ENCODE results near the gene MTRF1. TPM values are rescaled to one million over a fixed set of nuclear protein-coding genes. Genes with fewer than 3 reads are reported as not detected.

MTRF1 gene
- total RNA-seq, 4 donors from 2014 or later: 11.3 to 14.0 (median 12.2) TPM

GRCh38 chr13:41213919-41214318 lies 49.5 kb downstream of the MTRF1 start:
- Histone ChIP-seq H3K4me1 (peaks cover 0 to 11% (median 0%) of the 10 kb centered on the region in 3 donors), H3K9me3 (peaks cover 0 to 11% (median 4%) of the 10 kb centered on the region in 3 donors), H3K4me3 (no peak overlapping the region), H3K27me3 (no peaks in the 10 kb centered on the region), H3K27ac (no peak overlapping the region), H3K36me3 (no peaks in the 10 kb centered on the region)
- TF ChIP-seq CTCF (IDR thresholded peaks at IDR 0.05): no peak
- TF ChIP-seq POLR2A (IDR thresholded peaks at IDR 0.05): no peak
- no CpG with 5 or more reads among the region's 3 CpGs for WGBS, 2 donors
- intact Hi-C loops (cut with DNase I): no loop called here
- no peak for DNase-seq

GRCh38 chr13:41213316-41213715 lies 50.1 kb downstream of the MTRF1 start:
- 98 to 100% methylated on average over 1 to 3 of the region's 3 CpGs for WGBS, 2 donors
- intact Hi-C loops (cut with DNase I): no loop called here

GRCh38 chr13:41212881-41213280 lies 50.5 kb downstream of the MTRF1 start:
- peaks cover 0 to 11% (median 6%) of the 10 kb centered on the region in 3 donors for H3K9me3 ChIP-seq
- TF ChIP-seq POLR2A (IDR thresholded peaks at IDR 0.05) (no peak), CTCF (IDR thresholded peaks at IDR 0.05) (no peak)
- peaks cover 0 to 11% (median 0%) of the 10 kb centered on the region in 3 donors for H3K4me1 ChIP-seq
- no peak for DNase-seq
- H3K4me3 ChIP-seq: no peak overlapping the region
- no peaks in the 10 kb centered on the region for H3K27me3 ChIP-seq
- intact Hi-C loops (cut with DNase I): no loop called here
- no peak overlapping the region for H3K27ac ChIP-seq
- H3K36me3 ChIP-seq: no peaks in the 10 kb centered on the region

More at GRCh38 chr13:41213316-41213715, 50.1 kb downstream of the MTRF1 start:
- H3K27ac ChIP-seq: no peak overlapping the region
- peaks cover 0 to 11% (median 0%) of the 10 kb centered on the region in 3 donors for H3K4me1 ChIP-seq
- H3K4me3 ChIP-seq: no peak overlapping the region
- no peaks in the 10 kb centered on the region for H3K36me3 ChIP-seq
- H3K27me3 ChIP-seq: no peaks in the 10 kb centered on the region
- peaks cover 0 to 11% (median 4%) of the 10 kb centered on the region in 3 donors for H3K9me3 ChIP-seq
- no peak for DNase-seq
- no peak for TF ChIP-seq POLR2A (IDR thresholded peaks at IDR 0.05)
- TF ChIP-seq CTCF (IDR thresholded peaks at IDR 0.05): no peak

GRCh38 chr13:41211062-41211461 lies 52.3 kb downstream of the MTRF1 start:
- WGBS, 2 donors: 89 to 100% methylated on average over 2 of the region's 2 CpGs
- Histone ChIP-seq H3K4me3 (no peak overlapping the region), H3K27ac (no peak overlapping the region), H3K27me3 (no peaks in the 10 kb centered on the region), H3K9me3 (peaks cover 0 to 11% (median 7%) of the 10 kb centered on the region in 3 donors), H3K36me3 (no peaks in the 10 kb centered on the region), H3K4me1 (peaks cover 0 to 6% (median 0%) of the 10 kb centered on the region in 3 donors)
- DNase-seq: no peak
- intact Hi-C loops (cut with DNase I): no loop called here
- TF ChIP-seq POLR2A (IDR thresholded peaks at IDR 0.05): no peak
- TF ChIP-seq CTCF (IDR thresholded peaks at IDR 0.05): no peak

- TF ChIP-seq POLR2A (IDR thresholded peaks at IDR 0.05) (no peak), CTCF (IDR thresholded peaks at IDR 0.05) (no peak)
- intact Hi-C loops (cut with DNase I): no loop called here
- no peaks in the 10 kb centered on the region for H3K27me3 ChIP-seq
Observed at GRCh38 chr13:41206467-41206866, 56.9 kb downstream of the MTRF1 start.

More at GRCh38 chr13:41206467-41206866, 56.9 kb downstream of the MTRF1 start:
- no peaks in the 10 kb centered on the region for H3K36me3 ChIP-seq
- no peaks in the 10 kb centered on the region for H3K4me1 ChIP-seq
- no peak overlapping the region for H3K4me3 ChIP-seq
- DNase-seq: no peak
- peaks cover 0 to 7% (median 7%) of the 10 kb centered on the region in 3 donors for H3K9me3 ChIP-seq
- no peak overlapping the region for H3K27ac ChIP-seq
